Globus pallidus (tissue), 1 donor: ENCODE results near the gene IGF2R.
"Not testable (repeated sequence)": the region's sequence is repeated elsewhere in the genome, so short reads cannot be mapped to it uniquely, and the experiment has no call there.

Experiments used
- DNase-seq: peaks from one replicate; pipeline ENCODE4 v3.0.0-alpha.2; 2015; ENCODE audit warnings: low spot score

IGF2R gene

GRCh38 chr6:160138839-160139419, 170.0 kb downstream of the IGF2R start:
- no peak for DNase-seq

- no peak for DNase-seq
These were observed 170.6 kb downstream of the IGF2R start for GRCh38 chr6:160139420-160139851.

- DNase-seq = not testable (repeated sequence)
These were observed 171.6 kb downstream of the IGF2R start for GRCh38 chr6:160140493-160140892.

DNA sequence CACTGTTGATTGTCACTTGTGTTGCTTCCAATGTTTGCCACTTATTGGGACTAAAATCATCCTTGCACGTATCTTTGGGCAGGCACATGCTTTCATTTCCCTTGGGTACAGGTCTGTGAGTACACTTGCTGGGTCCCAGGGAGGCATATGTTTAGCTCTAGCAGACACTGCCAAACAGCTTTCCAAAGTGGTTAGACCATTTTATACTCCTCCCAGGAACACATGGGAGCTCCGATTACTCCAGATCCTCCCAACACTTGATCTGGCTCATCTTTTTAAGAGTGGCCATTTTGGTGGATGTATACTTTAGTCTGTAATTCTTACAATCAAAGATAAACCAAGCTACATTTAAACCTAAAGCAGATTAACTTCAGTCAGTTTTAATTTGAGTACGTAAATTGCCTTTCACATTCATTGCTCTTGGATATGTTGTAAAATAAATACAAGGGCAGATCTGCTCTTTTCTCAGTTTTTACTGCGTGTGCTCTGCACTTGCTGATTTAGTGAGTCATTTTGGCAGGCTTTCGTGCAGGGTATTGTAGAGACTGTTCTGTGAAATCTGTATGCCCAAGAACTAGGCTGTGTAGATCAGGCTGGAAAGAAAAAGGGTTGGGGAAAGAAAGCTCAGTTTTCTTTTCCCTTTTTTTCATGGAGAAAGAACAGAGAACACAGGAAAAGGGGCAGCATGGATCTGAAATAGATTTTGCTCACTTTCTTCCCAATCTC, 172.3 kb downstream of the IGF2R start:
- DNase-seq = no peak

DNA sequence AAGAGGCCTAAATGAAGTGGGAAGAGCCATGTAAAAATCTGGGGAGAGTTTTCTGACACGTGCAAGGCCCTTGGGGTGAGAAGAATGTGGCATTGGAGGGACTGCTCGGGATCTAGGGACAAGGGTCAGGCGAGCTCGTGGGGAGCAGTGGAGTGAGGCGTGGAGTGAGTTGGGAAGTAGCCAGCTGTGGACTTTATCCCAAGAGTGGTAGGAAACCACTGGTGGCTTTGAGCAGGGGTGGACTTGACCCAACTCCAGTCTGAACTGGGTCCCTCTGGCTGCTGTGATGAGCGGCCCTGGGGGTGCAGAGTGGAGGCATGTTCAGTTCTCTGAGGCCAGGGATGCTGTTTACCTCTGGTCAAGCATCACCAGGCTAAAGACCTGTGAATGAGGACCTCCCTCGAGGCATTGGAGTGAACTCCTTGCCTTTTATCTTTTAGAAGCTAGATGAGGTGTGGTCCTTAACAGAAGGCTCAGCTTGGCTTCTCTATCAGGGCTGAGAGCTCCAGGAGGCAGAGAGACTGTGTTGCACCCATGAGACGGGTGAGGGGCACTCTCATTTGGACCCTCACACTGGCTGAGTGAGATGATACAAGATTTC, 173.3 kb downstream of the IGF2R start:
- no peak for DNase-seq

- DNase-seq = no peak
These were observed 177.7 kb downstream of the IGF2R start for GRCh38 chr6:160146454-160147145.

DNA sequence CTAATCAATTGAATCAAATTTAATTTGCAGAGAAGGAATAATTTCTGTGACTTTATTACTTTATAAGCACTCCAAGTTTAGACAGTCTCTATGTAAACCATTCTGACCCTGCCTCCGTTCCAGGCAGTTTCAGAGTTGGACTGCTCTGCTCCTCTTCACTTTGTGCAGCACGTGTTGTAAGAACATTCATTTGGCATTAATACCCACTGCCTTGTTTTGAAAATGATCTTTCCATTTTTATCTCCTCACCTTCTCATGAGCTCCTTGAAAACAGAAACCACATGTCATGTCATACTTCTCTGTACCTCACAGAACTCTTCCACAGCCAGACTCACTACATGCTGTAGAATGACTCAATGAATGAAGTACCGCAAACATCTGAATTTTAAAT, 178.3 kb downstream of the IGF2R start:
- no peak for DNase-seq

- DNase-seq = no peak
These were observed 185.6 kb downstream of the IGF2R start for GRCh38 chr6:160154471-160154870.

DNA sequence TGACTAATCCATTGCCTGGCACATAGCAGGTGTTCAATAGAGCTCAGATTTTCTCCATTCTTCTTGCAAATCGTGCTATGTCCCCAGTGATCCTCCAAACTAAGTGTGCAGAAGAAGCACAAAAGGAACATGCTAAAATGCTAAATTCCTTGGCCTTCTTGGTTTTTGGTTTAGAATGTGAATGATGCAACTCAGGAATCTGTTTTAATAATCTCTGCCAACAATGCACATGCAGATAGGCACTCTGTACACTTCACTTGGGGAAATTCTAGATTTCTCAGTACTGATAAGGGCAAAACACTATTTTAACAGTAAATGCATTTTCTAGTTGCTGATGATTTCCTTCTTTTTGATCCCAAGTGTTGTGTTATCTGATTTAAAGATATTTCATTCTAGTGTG, 188.0 kb downstream of the IGF2R start:
- no peak for DNase-seq

DNA sequence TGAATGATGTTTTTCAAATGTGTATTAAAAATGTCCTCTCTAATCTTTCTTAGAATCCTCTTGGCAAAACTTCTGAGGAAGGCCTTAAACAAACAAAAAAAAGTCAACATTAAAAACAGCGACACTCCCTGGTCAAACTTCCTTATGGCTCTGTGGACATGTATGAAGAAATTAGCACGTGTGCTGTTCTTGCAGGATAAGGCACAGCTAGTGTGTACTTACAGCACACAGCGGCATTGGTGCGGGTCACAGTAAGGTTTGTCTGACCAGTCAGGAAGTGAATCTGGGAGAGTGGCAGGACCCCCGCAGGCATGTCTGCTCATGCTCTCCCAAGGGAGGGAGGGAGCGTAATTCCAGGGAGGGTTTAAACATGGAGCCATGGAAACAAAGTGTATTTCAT, 191.6 kb downstream of the IGF2R start:
- DNase-seq = no peak
